Ascending aorta (tissue), 2 donors: ENCODE results near the gene SYNGR3. TPM values are rescaled to one million over a fixed set of nuclear protein-coding genes. Genes with fewer than 3 reads are reported as not detected.
A peak's percentile ranks its signal among the peaks of the same experiment; 100 is the strongest.

Source experiments
- DNase-seq, 2 donors: peaks; one replicate each; pipeline ENCODE4 v3.0.0-alpha.2; 2019; ENCODE audit warnings: low spot score in 2 of 2
- H3K27ac ChIP-seq, 2 donors: fragments of 200-600 bp; sonication (generic); one replicate each; pipeline ENCODE4 v1.5.1; 2016 to 2017; ENCODE audit warnings: mild to moderate bottlenecking in 1 of 2
- H3K27me3 ChIP-seq: fragments of 200-600 bp; sonication (generic); one replicate; pipeline ENCODE4 v1.5.1; 2017
- H3K36me3 ChIP-seq, 2 donors: fragments of 200-600 bp; sonication (generic); one replicate each; pipeline ENCODE4 v1.5.1; 2016
- H3K4me1 ChIP-seq, 2 donors: fragments of 200-600 bp; sonication (generic); one replicate each; pipeline ENCODE4 v1.5.1; 2016 to 2017; ENCODE audit warnings: mild to moderate bottlenecking in 1 of 2
- H3K4me3 ChIP-seq, 2 donors: fragments of 200-600 bp; sonication (generic); one replicate each; pipeline ENCODE4 v1.5.1; 2016 to 2017; ENCODE audit warnings: mild to moderate bottlenecking in 1 of 2
- H3K9me3 ChIP-seq, 2 donors: fragments of 200-600 bp; sonication (generic); one replicate each; pipeline ENCODE4 v1.5.1; 2016
- CTCF ChIP-seq, 3 experiments: fragments of 200-600 bp in 2 of 3; fragments of 450-650 bp in 1 of 3; sonication (generic) in 2 of 3; IDR thresholded peaks; one replicate each; pipeline ENCODE4 v1.5.1; 2016 to 2019; ENCODE audit warnings: antibody characterized with exemption in 3 of 3, mild to moderate bottlenecking in 1 of 3, moderate library complexity in 1 of 3
- intact Hi-C: fragments of 100-400 bp; cut with DNase I; formaldehyde crosslinking; loops from one replicate; pipeline ENCODE4 v1.15.1; 2023
- total RNA-seq: library from RNA; depleted of rRNA; stranded (reverse); fragments of >200 nt; gene quantifications from one replicate; pipeline ENCODE4 v1.1.0, GENCODE V29; 2016

SYNGR3 gene
- total RNA-seq, 1 donor from 2014 or later, result 0.32 TPM

- no peak for DNase-seq
- intact Hi-C loops, result no loop called here
- H3K36me3 ChIP-seq, result no peaks in the 10 kb centered on the region
- peak within 1 kb of the TSS in 1 of 2 donors; percentile 11 for H3K4me3 ChIP-seq
- H3K27me3 ChIP-seq, result no peaks in the 10 kb centered on the region
- no peaks in the 10 kb centered on the region for H3K9me3 ChIP-seq
- no peak for TF ChIP-seq CTCF (IDR thresholded peaks at IDR 0.05)
- H3K27ac ChIP-seq, result no peak within 1 kb of the TSS
- peaks cover 3 to 12% of the 10 kb centered on the region in 2 donors for H3K4me1 ChIP-seq
Observed at GRCh38 chr16:2019518-2019920, 29.7 kb downstream of the SYNGR3 start, which contains the start of gene NPW. Gene NPW (plus strand): TSS chr16:2019785.

- H3K4me1 ChIP-seq, result peaks cover 3 to 12% of the 10 kb centered on the region in 2 donors
- intact Hi-C loops, result loop anchor here (10.0 kb wide), 1 partner anchor 235 kb away; the partner anchor contains the start of gene ECI1
- no peaks in the 10 kb centered on the region for H3K36me3 ChIP-seq
- no peak for TF ChIP-seq CTCF (IDR thresholded peaks at IDR 0.05)
- no peaks in the 10 kb centered on the region for H3K9me3 ChIP-seq
- no peak for DNase-seq
- H3K27ac ChIP-seq, result no peak overlapping the region
- peak overlapping the region in 1 of 2 donors; percentile 11 for H3K4me3 ChIP-seq
- no peaks in the 10 kb centered on the region for H3K27me3 ChIP-seq
Observed at GRCh38 chr16:2019921-2020831, 30.4 kb downstream of the SYNGR3 start.

GRCh38 chr16:2022723-2023091, 32.9 kb downstream of the SYNGR3 start:
- intact Hi-C loops, result loop anchor here (1.0 to 10.0 kb wide), 3 partner anchors 25 to 232 kb away; partner anchors contain the start of genes ECI1, NTHL1 and TSC2
- DNase-seq, result no peak
- Histone ChIP-seq H3K36me3 (no peaks in the 10 kb centered on the region), H3K9me3 (no peaks in the 10 kb centered on the region), H3K27ac (no peak overlapping the region), H3K4me3 (peak overlapping the region; percentile 35 to 58), H3K4me1 (peaks cover 17 to 26% of the 10 kb centered on the region in 2 donors), H3K27me3 (no peaks in the 10 kb centered on the region)
- TF ChIP-seq CTCF (IDR thresholded peaks at IDR 0.05), result no peak

- peak; percentile 98 to 99 (median 98) for TF ChIP-seq CTCF (IDR thresholded peaks at IDR 0.05)
- Histone ChIP-seq H3K36me3 (no peaks in the 10 kb centered on the region), H3K27ac (peak overlapping the region; percentile 66 to 73), H3K27me3 (no peaks in the 10 kb centered on the region), H3K4me3 (peak overlapping the region; percentile 35 to 58), H3K9me3 (no peaks in the 10 kb centered on the region), H3K4me1 (peaks cover 17 to 31% of the 10 kb centered on the region in 2 donors)
- DNase-seq, result peak; percentile 75 to 96
- intact Hi-C loops, result loop anchor here (1.0 to 10.0 kb wide), 3 partner anchors 24 to 231 kb away; partner anchors contain the start of genes ECI1, NTHL1 and TSC2
Observed at GRCh38 chr16:2023092-2024031, 33.6 kb downstream of the SYNGR3 start.

GRCh38 chr16:2024032-2024420, 34.3 kb downstream of the SYNGR3 start:
- peaks cover 17 to 31% of the 10 kb centered on the region in 2 donors for H3K4me1 ChIP-seq
- H3K4me3 ChIP-seq, result no peak overlapping the region
- DNase-seq, result no peak
- H3K36me3 ChIP-seq, result no peaks in the 10 kb centered on the region
- peak overlapping the region in 1 of 2 donors; percentile 73 for H3K27ac ChIP-seq
- no peaks in the 10 kb centered on the region for H3K9me3 ChIP-seq
- no peak for TF ChIP-seq CTCF (IDR thresholded peaks at IDR 0.05)
- intact Hi-C loops, result loop anchor here (10.0 kb wide), 1 partner anchor 231 kb away; the partner anchor contains the start of gene ECI1
- no peaks in the 10 kb centered on the region for H3K27me3 ChIP-seq
